GM21423 (cell line): ENCODE data around the gene SNRPF.
"Not testable (repeated sequence)": the region's sequence is repeated elsewhere in the genome, so short reads cannot be mapped to it uniquely, and the experiment has no call there.

Experiments
- ATAC-seq: cut with Tn5 transposase; IDR thresholded peaks from one replicate; pipeline ENCODE4 v1.9.1; 2021; ENCODE audit warnings: mild to moderate bottlenecking, moderate library complexity; ENCODE audit not compliant: unreplicated experiment

SNRPF gene

DNA sequence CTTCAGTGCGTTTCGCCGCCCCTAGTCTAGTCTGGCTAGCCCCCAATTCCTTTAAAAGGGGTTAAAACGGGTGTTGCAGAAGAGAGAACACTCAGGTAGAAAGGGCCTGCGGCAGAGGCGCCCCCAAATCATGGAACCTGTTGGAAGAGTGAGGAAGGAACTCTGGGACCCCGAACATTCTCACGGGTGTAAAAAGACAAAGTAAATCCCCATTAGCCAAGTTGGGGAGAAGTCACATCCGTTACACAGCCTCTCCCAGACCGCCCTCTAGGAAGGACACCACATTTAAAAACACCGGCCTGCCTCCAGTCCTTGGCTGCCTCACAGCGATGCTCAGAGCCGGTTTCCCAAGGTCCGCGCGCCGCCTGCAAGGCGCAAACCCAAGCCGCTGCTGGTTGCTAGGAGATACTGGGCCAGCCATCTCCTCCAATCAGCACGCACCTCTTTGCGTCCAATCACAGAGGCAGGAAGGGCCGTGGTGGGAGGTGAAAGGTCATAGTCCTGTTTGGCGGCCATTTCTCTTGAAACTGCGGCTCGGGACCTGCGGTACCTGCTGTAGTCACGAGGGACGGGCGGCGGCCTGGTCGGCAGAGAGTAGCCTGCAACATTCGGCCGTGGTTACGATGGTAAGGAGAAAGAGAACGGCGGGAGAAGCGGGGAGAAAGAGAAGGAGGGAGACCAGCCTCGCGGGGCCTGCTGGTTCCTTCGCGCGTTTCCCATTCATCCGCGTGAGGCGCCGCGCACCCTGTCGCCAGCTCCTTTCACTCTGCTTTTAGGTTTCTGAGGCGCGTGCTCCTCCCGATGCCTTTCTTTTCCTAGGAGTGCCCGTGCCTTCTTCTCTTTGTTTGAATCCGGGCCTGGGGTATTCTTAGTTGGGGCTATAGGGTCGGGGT, at the start of gene SNRPF:
SNRPF (plus strand) TSS at position 502 of the 893 bp plus-strand sequence; CDS start at position 624, 122 bp downstream.
- peak; percentile 100 for ATAC-seq

DNA sequence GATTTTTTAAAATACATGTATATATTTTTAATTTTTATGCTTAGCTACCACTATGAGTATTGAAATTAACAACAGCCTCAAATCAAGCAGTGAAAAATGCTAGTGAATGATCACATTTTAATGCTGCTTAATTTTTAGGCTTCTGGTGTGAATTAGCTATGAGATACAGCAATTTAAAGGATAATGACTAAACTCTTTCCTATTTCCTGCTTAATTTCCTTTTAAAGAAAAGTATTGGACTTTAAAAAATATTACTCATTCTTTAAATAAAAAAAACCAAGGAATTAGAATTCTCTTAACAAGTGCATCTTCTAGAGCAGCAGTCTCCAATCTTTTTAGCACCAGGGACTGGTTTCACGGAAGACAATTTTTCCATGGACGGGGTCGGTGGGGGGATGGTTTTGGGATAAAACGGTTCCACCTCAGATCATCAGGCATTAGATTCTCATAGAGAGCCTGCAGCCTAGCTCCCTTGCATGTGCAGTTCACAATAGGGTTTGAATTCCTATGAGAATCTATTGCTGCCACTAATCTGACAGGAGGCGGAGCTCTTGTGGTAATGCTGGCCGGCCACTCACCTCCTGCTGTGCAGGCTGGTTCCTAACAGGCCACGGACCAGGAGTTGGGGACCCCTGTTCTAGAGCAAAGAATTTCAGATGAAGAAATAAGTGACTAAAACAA, 49.6 kb upstream of the SNRPF start:
- ATAC-seq, result no peak

DNA sequence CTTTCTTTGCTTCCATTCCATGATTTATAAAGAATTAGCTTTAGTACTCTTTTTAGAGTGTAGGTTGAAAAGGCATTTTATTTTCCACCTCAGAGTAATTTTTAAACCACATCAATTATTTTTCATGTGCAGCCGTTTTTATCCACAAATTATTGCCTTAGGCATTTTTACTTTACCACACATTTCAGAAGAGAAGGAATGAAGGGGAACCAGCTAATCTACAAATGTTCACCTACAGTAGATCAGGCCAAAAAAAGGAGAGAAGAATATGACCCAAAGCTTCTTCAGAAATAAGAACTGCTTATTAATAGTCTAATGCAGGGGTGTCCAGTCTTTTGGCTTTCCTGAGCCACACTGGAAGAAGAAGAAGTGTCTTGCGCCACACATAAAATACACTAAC, 48.3 kb upstream of the SNRPF start:
- ATAC-seq, result no peak

DNA sequence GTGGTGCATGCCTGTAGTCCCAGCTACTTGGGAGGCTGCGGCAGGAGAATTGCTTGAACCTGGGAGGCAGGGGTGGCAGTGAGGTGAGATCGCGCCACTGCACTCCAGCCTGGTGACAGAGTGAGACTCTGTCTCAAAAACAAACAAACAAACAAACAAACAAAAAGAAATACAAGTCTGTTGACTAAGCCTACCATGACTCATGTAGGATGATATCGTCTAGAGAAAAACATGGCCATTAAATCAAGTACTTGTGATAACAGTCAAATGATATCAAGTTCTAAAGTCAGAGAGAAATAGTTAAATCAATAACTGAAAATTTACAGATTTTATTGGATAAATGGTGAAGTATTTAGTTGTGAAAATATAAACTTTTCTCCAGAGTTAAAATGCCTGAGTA, 46.6 kb upstream of the SNRPF start:
- ATAC-seq, result not testable (repeated sequence)

- ATAC-seq, result no peak
Observed at GRCh38 chr12:95815632-95816212, 43.0 kb upstream of the SNRPF start.

GRCh38 chr12:95820096-95820703, 38.6 kb upstream of the SNRPF start:
- ATAC-seq, result no peak

DNA sequence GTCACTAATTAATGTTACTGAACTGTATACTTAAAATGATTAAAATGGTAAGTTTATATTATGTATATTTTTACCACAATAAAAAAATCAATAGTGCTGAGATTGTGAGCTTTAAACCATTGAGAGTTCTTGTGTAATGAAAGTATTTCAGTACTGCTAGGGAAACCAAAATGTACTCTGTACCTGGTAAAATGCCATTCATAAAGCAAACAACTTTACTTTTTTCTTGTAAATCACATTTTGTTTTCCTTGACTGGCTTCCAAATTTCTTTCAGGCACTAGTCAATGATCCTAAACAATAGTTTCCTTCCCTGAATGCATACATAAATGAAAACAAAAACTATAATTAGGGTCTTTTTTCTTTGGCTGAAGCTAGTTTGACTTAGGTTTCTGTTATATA, 29.4 kb upstream of the SNRPF start:
- no peak for ATAC-seq

DNA sequence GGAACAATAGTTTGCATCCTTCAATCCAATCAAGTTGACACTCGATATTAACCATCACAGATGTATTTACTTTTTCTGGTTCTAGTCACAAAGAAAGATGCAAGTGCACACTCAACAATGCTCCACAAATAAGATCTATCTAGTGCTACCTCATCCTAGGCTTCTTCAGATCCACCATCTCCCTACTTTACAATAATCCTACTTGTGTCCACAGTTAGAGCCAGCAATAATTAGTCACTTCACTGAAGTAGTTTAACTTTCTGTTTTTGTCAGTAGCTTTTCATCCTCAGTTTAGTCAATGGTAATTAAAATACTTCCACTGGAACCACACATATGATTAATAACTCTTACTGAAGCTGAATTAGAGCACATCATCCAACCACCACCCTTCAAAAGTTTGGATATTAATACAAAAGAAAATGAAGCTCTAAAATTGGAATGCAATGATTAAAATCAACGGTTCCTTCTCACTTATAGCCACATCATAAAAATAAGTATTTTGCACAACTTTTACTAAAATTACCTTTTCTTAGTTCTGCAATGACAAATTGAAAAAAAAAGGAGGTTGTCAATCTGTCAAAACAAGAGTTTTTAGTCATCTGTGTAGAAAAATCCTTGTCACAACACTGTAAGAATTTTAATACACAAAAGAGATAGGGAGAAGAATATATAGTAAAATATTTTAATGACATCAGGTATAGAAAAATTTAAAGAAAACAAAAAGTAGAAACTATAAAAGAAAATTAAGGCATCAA, 28.2 kb upstream of the SNRPF start:
- ATAC-seq, result no peak

- no peak for ATAC-seq
Observed at GRCh38 chr12:95834572-95834971, 24.2 kb upstream of the SNRPF start.

- no peak for ATAC-seq
Observed at GRCh38 chr12:95836185-95836609, 22.6 kb upstream of the SNRPF start.

DNA sequence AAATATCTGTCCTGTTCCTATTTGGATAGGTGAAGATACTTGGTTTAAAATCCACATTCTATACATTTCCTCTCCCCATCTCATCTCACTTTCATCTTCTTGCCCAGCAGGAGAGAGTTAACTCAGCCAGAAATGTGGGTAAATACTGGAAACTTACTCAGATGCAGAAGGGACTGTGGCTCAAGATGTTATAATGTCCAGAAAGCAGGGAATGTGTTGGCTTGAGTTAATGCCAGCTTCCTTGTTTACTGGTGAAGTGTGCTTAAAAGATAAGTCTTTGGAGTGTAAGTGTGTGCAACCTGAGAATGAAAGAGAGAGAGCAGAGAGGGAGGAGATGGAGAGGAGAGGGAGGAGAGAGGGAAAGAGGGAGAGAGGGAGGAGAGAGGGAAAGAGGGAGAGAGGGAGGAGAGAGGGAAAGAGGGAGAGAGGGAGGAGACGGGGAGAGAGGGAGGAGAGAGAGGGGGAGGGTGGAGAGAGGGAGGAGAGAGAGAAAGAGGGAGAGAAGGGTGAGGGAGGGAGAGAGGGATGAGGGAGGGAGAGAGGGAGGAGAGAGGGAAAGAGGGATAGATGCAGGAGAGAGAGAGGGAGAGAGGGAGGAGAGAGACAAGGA, 22.0 kb upstream of the SNRPF start:
- ATAC-seq, result no peak

DNA sequence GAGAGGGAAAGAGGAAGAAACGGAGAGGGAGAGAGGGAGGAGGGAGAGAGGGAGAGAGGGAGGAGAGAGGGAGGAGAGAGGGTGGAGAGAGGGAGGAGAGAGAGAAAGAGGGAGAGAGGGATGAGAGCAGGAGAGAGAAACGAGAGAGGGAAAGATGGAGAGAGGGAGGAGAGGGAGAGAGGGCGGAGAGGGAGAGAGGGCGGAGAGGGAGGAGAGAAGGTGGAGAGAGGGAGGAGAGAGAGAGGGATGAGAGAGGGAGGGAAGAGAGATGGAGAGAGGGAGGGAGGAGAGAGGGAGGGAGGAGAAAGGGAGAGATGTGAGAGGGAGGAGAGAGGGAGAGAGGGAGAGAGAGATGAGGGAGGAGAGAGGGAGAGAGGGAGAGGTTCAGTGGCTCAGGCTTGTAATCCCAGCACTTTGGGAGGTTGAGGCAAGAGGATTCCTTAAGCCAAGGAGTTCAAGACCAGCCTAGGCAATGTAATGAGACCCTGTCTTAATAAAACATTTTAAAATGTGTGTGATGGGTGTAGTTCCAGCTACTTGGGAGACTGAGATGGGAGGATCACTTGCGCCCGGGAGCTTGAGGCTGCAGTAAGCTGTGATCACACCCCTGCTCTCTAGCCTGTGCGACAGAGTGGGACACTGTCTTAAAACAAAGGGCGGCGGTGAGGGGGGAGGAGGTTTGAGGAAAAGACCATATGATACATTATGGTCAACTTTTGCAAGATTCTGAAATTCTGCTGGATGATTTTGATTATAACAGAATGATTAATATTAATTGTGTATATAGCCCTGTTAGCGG, 21.3 kb upstream of the SNRPF start:
- no peak for ATAC-seq

- no peak for ATAC-seq
Observed at GRCh38 chr12:95838125-95838524, 20.6 kb upstream of the SNRPF start.

DNA sequence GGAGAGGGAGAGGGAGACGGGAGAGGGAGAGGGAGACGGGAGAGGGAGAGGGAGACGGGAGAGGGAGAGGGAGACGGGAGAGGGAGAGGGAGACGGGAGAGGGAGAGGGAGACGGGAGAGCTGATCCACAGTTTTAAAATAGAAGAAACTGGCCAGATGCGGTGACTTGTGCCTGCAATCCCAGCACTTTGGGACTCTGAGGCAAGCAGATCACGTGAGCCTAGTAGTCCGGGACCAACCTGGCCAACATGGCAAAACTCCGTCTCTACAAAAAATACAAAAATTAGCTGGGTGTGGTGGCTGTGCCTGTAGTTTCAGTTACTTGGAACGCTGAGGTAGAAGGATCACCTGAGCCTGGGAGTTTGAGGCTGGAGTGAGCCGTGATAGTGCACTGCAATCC, 16.3 kb upstream of the SNRPF start:
- ATAC-seq, result not testable (repeated sequence)

GRCh38 chr12:95848575-95849388, 10.0 kb upstream of the SNRPF start:
- no peak for ATAC-seq

DNA sequence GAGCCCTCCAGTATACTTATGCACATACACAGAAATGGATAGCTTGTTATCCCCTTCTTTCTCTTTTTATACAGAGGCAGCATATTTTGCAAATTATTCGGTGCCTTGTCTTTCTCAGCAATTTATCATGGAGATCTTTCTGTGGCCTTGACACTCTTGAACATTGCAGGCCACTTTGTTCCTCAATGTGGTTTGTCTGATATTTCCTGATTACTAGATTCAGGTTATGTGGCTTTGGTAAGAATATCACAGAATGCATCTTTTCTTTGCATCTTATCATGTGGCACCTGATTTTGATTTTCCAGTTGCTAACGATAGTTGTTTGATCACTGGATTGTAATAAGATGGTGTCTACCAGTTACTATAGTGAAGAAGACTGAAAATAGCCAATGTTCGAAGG, 7.1 kb upstream of the SNRPF start:
- no peak for ATAC-seq

DNA sequence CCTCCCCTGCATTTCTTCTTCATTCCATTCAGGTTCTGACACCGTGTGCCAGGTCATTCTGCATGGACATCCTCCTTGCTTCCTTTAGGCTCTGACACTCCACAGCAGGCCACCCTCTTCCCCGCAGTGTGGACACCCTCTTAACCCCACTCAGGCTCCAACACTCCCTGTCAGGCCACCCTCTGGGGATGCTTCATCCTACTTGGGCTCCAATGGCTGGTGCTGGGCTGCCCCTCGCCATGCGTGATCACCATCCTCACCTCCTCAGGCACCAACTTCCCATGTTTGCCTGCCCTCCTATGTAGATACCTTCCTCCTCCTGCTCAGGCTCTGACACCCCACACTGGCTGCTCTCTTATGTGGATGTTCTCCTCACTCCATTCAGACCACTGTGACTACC, 6.6 kb upstream of the SNRPF start:
- no peak for ATAC-seq

DNA sequence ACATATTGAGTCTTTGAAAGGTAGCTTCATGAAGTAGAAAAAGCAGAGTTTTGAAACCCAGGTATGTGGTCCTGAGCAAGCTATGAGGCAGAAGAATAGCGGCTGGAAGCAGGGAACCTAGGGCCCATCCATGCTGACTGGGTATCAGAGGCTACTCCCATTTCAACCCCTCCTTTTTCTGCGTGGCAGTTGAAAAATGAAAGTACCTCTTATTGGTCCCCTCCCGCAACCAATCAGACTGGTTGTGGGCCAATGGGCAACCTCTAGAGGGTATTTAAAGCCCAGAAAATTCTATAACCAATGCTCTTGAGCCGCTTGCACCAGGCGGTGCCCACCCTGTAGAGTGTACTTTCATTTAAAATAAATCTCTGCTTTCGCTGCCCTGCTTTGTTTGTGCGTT, 1.6 kb upstream of the SNRPF start:
- no peak for ATAC-seq

GRCh38 chr12:95857799-95858198, 953 bp upstream of the SNRPF start:
- ATAC-seq, result no peak
